Panc1 (cell line): Measurements from ENCODE around the gene PRDX5. TPM values are rescaled to one million over a fixed set of nuclear protein-coding genes. Genes with fewer than 3 reads are reported as not detected.

Source experiments
- ATAC-seq: fragments of 200-7000 bp; cut with Tn5 transposase; 2 replicates; pipeline ENCODE4 v1.9.1; 2020; ENCODE audit warnings: mild to moderate bottlenecking, moderate library complexity
- BruUV-seq: library from RNA; stranded (reverse); fragments of 400-500 nt; replicated peaks from 2 replicates; lab custom pipeline; 2021; lab: Mats Ljungman, UMichigan
- CTCF ChIA-PET: fragments of 300-600 bp; sonication (Branson Sonifier 250); formaldehyde crosslinking; loops from one replicate; lab custom pipeline; 2022; ENCODE audit warnings: antibody characterized with exemption; lab: Charles Lee
- POLR2A ChIA-PET: fragments of 300-600 bp; sonication (Branson Sonifier 250); formaldehyde crosslinking; loops from one replicate; lab custom pipeline; 2022; ENCODE audit warnings: antibody characterized with exemption; lab: Charles Lee
- DNase-seq: peaks from one replicate; pipeline ENCODE4 v3.0.0-alpha.2; 2010; ENCODE audit warnings: low read depth, low spot score
- H3K27ac ChIP-seq: 2 replicates; pipeline ENCODE4 v1.5.1; 2011; ENCODE audit warnings: mild to moderate bottlenecking, low read length, inconsistent platforms
- H3K27me3 ChIP-seq: fragments of 200-500 bp; sonication (Bioruptor generic); 2 replicates; pipeline ENCODE4 v1.6.0; 2014; ENCODE audit warnings: low read length, inconsistent platforms; ENCODE audit not compliant: control insufficient read depth, insufficient read depth
- H3K36me3 ChIP-seq: fragments of 200-500 bp; sonication (Bioruptor generic); 2 replicates; pipeline ENCODE4 v1.5.1; 2014; ENCODE audit warnings: inconsistent platforms, mild to moderate bottlenecking, low read length, moderate library complexity; ENCODE audit not compliant: control insufficient read depth, insufficient read depth
- H3K4me1 ChIP-seq: 2 replicates; pipeline ENCODE4 v1.5.1; 2011; ENCODE audit warnings: inconsistent platforms, mild to moderate bottlenecking, low read length, moderate library complexity; ENCODE audit not compliant: control insufficient read depth, insufficient read depth
- H3K4me3 ChIP-seq, 2 experiments: 2 replicates each; pipeline ENCODE4 v1.5.1; 2011 to 2012; ENCODE audit warnings: low read depth in 2 of 2, low read length in 2 of 2, mild to moderate bottlenecking in 2 of 2, inconsistent platforms in 1 of 2, moderate library complexity in 1 of 2
- H3K9me3 ChIP-seq: fragments of 200-500 bp; sonication (Bioruptor generic); 2 replicates; pipeline ENCODE4 v1.5.1; 2014; ENCODE audit warnings: low read depth, mild to moderate bottlenecking, inconsistent platforms, low read length, moderate library complexity; ENCODE audit not compliant: control insufficient read depth, insufficient read depth
- POLR2AphosphoS5 ChIP-seq: IDR thresholded peaks from 2 replicates; pipeline ENCODE4 v1.6.1; 2012; ENCODE audit warnings: mild to moderate bottlenecking, low read depth, low read length, moderate library complexity
- REST ChIP-seq, 2 experiments: IDR thresholded peaks; 2 replicates each; pipeline ENCODE4 v1.6.1; 2011 to 2012; ENCODE audit warnings: low read depth in 2 of 2, control low read depth in 1 of 2, low read length in 1 of 2, mild to moderate bottlenecking in 1 of 2, moderate library complexity in 1 of 2; ENCODE audit not compliant: insufficient read depth in 1 of 2
- SIN3A ChIP-seq: IDR thresholded peaks from 2 replicates; pipeline ENCODE4 v1.6.1; 2012; ENCODE audit warnings: low read depth, mild to moderate bottlenecking, low read length, moderate library complexity, borderline replicate concordance; ENCODE audit not compliant: insufficient read depth
- TCF7L2 ChIP-seq: IDR thresholded peaks from 2 replicates; pipeline ENCODE4 v1.6.1; 2011; ENCODE audit warnings: mild to moderate bottlenecking, low read depth, low read length, inconsistent platforms
- in situ Hi-C: cut with HindIII; loops from 2 replicates; pipeline ENCODE4 v1.10.0; 2016; ENCODE audit warnings: low sequenced_read_pairs, low pct_unique_long_range_greater_than_20kb
- intact Hi-C: fragments of 100-400 bp; cut with micrococcal nuclease; formaldehyde crosslinking; loops from one replicate; pipeline ENCODE4 v1.10.0; 2022; ENCODE audit not compliant: unreplicated experiment
- total RNA-seq: library from RNA; stranded (reverse); gene quantifications from one replicate; pipeline ENCODE4 v1.2.1, GENCODE V29; 2021; ENCODE audit not compliant: unreplicated experiment
- TF ChIP-seq, protein P1 (sequence below): fragments of 450-650 bp; IDR thresholded peaks from 2 replicates; pipeline ENCODE4 v1.5.1; 2017; ENCODE audit warnings: mild to moderate bottlenecking

Gene PRDX5
- total RNA-seq, 1 experiment from 2014 or later = 492 TPM

- in situ Hi-C loops = no loop called here
These were observed 36.0 kb downstream of the PRDX5 start for GRCh38 chr11:64353715-64354506.

More at GRCh38 chr11:64353715-64354506, 36.0 kb downstream of the PRDX5 start:
- DNase-seq (no peak), ATAC-seq (no peak)
- no TSS peak for BruUV-seq
- Histone ChIP-seq H3K27ac (peak overlapping the region; percentile 52; the same call in 1 of the 2 replicates), H3K4me1 (peaks cover 50% of the 10 kb centered on the region), H3K36me3 (no peaks in the 10 kb centered on the region), H3K9me3 (no peaks in the 10 kb centered on the region), H3K27me3 (no peaks in the 10 kb centered on the region), H3K4me3 (no peak overlapping the region)
- ChIA-PET POLR2A (interaction anchor here (0.6 kb wide), 3 partner anchors 36 to 54 kb away, joined by 3 to 7 read pairs (median 3); partner anchors contain the start of gene CATSPERZ), CTCF (interaction anchor here (0.5 to 3.7 kb wide), 10 partner anchors 8 to 95 kb away, joined by 5 to 33 read pairs (median 10); partner anchors contain the start of genes ESRRA, PRDX5 and TRMT112)
- TF ChIP-seq REST (IDR thresholded peaks at IDR 0.05; ENCODE audit: insufficient read depth in 1 of 2, low read depth in 2 of 2, low read length in 1 of 2) (no peak), TCF7L2 (no peak), POLR2AphosphoS5 (no peak), SIN3A (no peak)
- TF ChIP-seq, protein P1, sequence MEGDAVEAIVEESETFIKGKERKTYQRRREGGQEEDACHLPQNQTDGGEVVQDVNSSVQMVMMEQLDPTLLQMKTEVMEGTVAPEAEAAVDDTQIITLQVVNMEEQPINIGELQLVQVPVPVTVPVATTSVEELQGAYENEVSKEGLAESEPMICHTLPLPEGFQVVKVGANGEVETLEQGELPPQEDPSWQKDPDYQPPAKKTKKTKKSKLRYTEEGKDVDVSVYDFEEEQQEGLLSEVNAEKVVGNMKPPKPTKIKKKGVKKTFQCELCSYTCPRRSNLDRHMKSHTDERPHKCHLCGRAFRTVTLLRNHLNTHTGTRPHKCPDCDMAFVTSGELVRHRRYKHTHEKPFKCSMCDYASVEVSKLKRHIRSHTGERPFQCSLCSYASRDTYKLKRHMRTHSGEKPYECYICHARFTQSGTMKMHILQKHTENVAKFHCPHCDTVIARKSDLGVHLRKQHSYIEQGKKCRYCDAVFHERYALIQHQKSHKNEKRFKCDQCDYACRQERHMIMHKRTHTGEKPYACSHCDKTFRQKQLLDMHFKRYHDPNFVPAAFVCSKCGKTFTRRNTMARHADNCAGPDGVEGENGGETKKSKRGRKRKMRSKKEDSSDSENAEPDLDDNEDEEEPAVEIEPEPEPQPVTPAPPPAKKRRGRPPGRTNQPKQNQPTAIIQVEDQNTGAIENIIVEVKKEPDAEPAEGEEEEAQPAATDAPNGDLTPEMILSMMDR = no peak
- intact Hi-C loops = no loop called here
